Common myeloid progenitor, CD34-positive (primary cell): ENCODE measurements around the gene SVIP.

ENCODE experiments used
- CTCF ChIA-PET: fragments of 350-600 bp; sonication (Branson Sonifier 250); formaldehyde crosslinking; loops from one replicate; lab custom pipeline; 2021; ENCODE audit warnings: antibody characterized with exemption; lab: Charles Lee
- POLR2A ChIA-PET: fragments of 350-600 bp; sonication (Branson Sonifier 250); formaldehyde crosslinking; loops from one replicate; lab custom pipeline; 2021; ENCODE audit warnings: antibody characterized with exemption; lab: Charles Lee
- DNase-seq, 3 donors: peaks; one replicate each; pipeline versions ENCODE4 v3.0.0 to v3.0.0-alpha.2; 2013
- H3K27ac ChIP-seq, 2 experiments: 1 replicate in 1 of 2; 2 replicates in 1 of 2; pipeline ENCODE4 v1.7.0; 2013; ENCODE audit warnings: inconsistent platforms in 2 of 2, low read length in 2 of 2, mild to moderate bottlenecking in 2 of 2, low read depth in 1 of 2, moderate library complexity in 1 of 2; ENCODE audit not compliant: severe bottlenecking in 2 of 2, insufficient read depth in 1 of 2, poor library complexity in 1 of 2
- H3K27me3 ChIP-seq, 5 experiments: replicated peaks in 2 of 5; 1 replicate in 3 of 5; 2 replicates in 2 of 5; pipeline versions ENCODE4 v1.6.1 to v1.7.0; 2013; ENCODE audit warnings: low read length in 4 of 5, mild to moderate bottlenecking in 2 of 5, moderate library complexity in 2 of 5, inconsistent platforms in 1 of 5; ENCODE audit not compliant: insufficient read depth in 5 of 5, control insufficient read depth in 4 of 5
- H3K36me3 ChIP-seq, 4 experiments: 1 replicate in 2 of 4; 2 replicates in 2 of 4; pipeline versions ENCODE4 v1.6.1 to v1.7.0; 2013; ENCODE audit warnings: low read length in 3 of 4, control low read depth in 1 of 4, mild to moderate bottlenecking in 1 of 4; ENCODE audit not compliant: control insufficient read depth in 4 of 4, insufficient read depth in 4 of 4
- H3K4me1 ChIP-seq, 4 experiments: 1 replicate in 3 of 4; 2 replicates in 1 of 4; pipeline versions ENCODE4 v1.6.1 to v1.7.1; 2013; ENCODE audit warnings: low read length in 3 of 4, mild to moderate bottlenecking in 3 of 4, control low read depth in 1 of 4, inconsistent platforms in 1 of 4, moderate library complexity in 1 of 4; ENCODE audit not compliant: control insufficient read depth in 4 of 4, insufficient read depth in 4 of 4; ENCODE audit errors: control extremely low read depth in 1 of 4
- H3K4me3 ChIP-seq, 7 experiments: 1 replicate in 4 of 7; 2 replicates in 3 of 7; pipeline versions ENCODE4 v1.5.1 to v1.7.0; 2013; ENCODE audit warnings: mild to moderate bottlenecking in 7 of 7, low read length in 6 of 7, moderate library complexity in 6 of 7, inconsistent platforms in 2 of 7, low read depth in 2 of 7, control low read depth in 1 of 7; ENCODE audit not compliant: insufficient read depth in 4 of 7, control insufficient read depth in 1 of 7; ENCODE audit errors: extremely low read depth in 1 of 7
- H3K9me3 ChIP-seq, 5 experiments: 1 replicate in 4 of 5; 2 replicates in 1 of 5; pipeline versions ENCODE4 v1.6.1 to v1.7.1; 2013; ENCODE audit warnings: low read length in 4 of 5, mild to moderate bottlenecking in 2 of 5, inconsistent platforms in 1 of 5, low read depth in 1 of 5, moderate library complexity in 1 of 5; ENCODE audit not compliant: control insufficient read depth in 4 of 5, insufficient read depth in 2 of 5; ENCODE audit errors: control extremely low read depth in 1 of 5
- WGBS: methylation state at CpG from one replicate; pipeline ENCODE4 v1.1.5; 2013; ENCODE audit not compliant: insufficient coverage; 5-methylcytosine and 5-hydroxymethylcytosine counted together

Gene SVIP

DNA sequence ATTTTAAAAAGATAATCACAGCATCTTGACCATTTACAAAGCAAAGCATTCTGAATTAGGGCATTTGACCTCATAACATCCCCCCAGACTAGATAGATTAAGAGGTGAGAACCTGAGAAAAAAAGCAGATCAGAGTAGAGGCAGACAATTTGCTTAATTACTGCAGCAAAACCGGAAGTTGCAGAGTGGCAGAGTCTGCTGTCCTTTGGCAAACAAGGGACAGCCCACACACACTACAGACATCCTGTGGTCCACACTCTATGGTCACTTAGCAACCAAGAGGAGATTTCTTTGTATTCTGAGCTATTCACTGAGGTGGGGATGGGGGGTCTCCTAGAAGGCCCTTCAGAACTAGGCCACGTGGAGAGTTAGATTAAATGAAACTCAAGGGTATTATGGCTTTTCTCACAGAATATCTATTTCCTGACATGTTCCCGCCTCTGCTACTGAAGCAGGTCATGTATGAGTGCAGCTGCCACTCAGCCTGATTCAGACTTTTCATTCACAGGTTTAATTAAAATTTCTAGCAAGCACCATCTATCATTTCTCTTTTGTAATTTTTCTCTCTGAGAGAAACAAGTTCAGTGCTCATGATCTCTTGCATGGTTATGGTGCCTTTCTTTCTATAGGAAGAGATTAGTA lies 48.5 kb downstream of the SVIP start:
- peak in 2 of 3 donors; percentile 25 to 45 for DNase-seq
- H3K36me3 ChIP-seq = no peaks in the 10 kb centered on the region
- no peaks in the 10 kb centered on the region for H3K27me3 ChIP-seq
- no peaks in the 10 kb centered on the region for H3K9me3 ChIP-seq
- no peak overlapping the region for H3K4me3 ChIP-seq
- POLR2A ChIA-PET = no interaction called here
- CTCF ChIA-PET = interaction anchor here (0.5 to 1.6 kb wide), 4 partner anchors 11 to 1840 kb away, joined by 3 to 4 read pairs (median 3); no protein-coding TSS in a partner anchor
- WGBS = 60% methylated on average over 2 of the region's 3 CpGs
- no peak overlapping the region for H3K27ac ChIP-seq
- peaks cover 0 to 15% (median 5%) of the 10 kb centered on the region in 4 experiments for H3K4me1 ChIP-seq

DNA sequence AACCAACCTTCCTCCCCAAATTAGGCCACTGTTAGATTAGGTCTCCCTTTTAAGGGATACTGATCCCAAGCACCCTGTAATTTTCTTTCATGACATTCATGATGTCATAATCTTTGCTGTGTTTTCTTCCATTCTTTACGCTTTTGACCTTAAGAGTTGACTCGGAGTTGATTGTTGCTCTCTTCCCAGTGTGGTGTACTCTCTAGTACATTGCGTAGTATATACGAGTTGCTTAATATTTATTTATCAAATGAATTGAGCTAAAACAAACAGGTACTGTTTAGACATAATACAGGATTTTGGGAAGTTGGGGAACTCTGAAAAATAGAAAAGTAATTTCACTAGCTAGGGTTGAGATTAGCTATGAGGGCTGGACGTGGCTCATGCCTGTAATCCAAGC lies 49.8 kb downstream of the SVIP start:
- Histone ChIP-seq H3K27me3 (no peaks in the 10 kb centered on the region), H3K36me3 (no peaks in the 10 kb centered on the region), H3K27ac (no peak overlapping the region), H3K4me1 (peaks cover 0 to 15% (median 5%) of the 10 kb centered on the region in 4 experiments), H3K4me3 (no peak overlapping the region), H3K9me3 (no peaks in the 10 kb centered on the region)
- DNase-seq = no peak
- ChIA-PET CTCF (interaction anchor here (1.1 to 1.3 kb wide), 2 partner anchors 8 to 448 kb away, joined by 3 to 4 read pairs; no protein-coding TSS in a partner anchor), POLR2A (no interaction called here)
- 100% methylated on average over 2 of the region's 5 CpGs for WGBS

DNA sequence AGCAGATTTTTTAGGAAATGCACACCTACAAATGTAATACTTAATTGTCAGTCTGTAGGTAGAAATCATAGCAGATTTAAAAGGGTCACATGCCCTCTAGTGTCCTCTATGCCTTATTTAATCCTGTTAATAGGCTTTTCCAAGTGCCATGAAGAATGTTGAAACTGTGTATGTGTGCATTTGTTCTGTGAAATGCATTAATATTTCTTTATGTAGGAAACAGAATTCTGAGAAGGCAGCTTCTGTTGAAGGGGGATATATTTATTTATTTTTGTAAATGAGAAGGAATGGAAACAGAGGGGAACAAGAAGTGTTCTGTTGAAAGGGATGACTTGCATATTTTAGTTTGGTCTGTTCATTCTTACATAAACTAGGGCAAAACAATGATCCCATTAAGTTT lies 51.0 kb downstream of the SVIP start:
- Histone ChIP-seq H3K4me1 (peaks cover 0 to 15% (median 5%) of the 10 kb centered on the region in 4 experiments), H3K27me3 (no peaks in the 10 kb centered on the region), H3K36me3 (no peaks in the 10 kb centered on the region), H3K27ac (no peak overlapping the region), H3K4me3 (no peak overlapping the region), H3K9me3 (no peaks in the 10 kb centered on the region)
- ChIA-PET CTCF (interaction anchor here (1.6 kb wide), 1 partner anchor 9 kb away, joined by 4 read pairs; no protein-coding TSS in a partner anchor), POLR2A (no interaction called here)
- peak in 2 of 3 donors; percentile 19 to 45 for DNase-seq

DNA sequence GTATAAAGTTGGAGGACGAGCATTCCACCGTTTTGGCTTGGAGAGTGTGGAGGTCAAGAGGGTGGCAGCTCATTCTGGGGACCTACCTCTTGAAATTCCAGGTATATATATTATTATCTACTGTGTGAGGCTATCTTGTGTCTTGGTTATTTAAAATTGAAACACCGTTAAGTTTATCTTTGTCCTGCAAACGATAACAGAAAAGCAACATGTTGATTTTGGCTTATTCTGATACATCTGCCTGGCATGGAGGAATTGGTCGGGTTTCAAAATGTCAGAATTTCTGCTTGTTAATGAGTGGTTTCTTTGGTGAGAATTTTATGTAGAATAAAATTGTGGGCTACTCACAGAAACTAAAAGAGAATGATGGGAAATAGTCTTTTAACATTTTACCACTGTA lies 54.4 kb downstream of the SVIP start:
- ChIA-PET CTCF (no interaction called here), POLR2A (no interaction called here)
- Histone ChIP-seq H3K4me1 (peaks cover 0 to 9% (median 3%) of the 10 kb centered on the region in 4 experiments), H3K27me3 (no peaks in the 10 kb centered on the region), H3K27ac (no peak overlapping the region), H3K9me3 (no peaks in the 10 kb centered on the region), H3K4me3 (no peak overlapping the region), H3K36me3 (no peaks in the 10 kb centered on the region)
- DNase-seq = no peak
- 100% methylated on average over 3 of the region's 5 CpGs for WGBS

DNA sequence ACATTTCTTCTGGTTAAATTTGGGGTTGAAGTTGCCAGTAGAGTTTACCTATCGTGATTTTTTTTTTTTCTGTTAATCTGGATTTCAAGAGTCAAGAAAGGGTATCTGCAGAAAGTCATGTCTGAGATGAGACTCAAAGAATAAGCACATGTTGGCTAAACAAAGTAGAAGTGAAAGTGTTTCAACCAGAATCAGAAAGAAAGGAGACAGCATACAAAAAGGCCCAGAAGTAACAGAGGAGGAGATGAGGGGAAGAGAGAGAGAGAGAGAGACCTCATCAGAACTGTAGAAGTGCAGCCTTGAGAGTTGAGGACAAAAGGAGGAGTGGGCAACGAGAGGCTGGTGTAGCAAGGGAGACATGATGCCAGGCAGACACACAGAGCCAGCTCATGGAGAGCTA lies 54.9 kb downstream of the SVIP start:
- POLR2A ChIA-PET = no interaction called here
- no peak for DNase-seq
- no peaks in the 10 kb centered on the region for H3K36me3 ChIP-seq
- peaks cover 0 to 9% (median 3%) of the 10 kb centered on the region in 4 experiments for H3K4me1 ChIP-seq
- no peaks in the 10 kb centered on the region for H3K9me3 ChIP-seq
- 93% methylated on average over 2 of the region's 2 CpGs for WGBS
- H3K27ac ChIP-seq = no peak overlapping the region
- CTCF ChIA-PET = no interaction called here
- H3K4me3 ChIP-seq = no peak overlapping the region
- H3K27me3 ChIP-seq = no peaks in the 10 kb centered on the region

DNA sequence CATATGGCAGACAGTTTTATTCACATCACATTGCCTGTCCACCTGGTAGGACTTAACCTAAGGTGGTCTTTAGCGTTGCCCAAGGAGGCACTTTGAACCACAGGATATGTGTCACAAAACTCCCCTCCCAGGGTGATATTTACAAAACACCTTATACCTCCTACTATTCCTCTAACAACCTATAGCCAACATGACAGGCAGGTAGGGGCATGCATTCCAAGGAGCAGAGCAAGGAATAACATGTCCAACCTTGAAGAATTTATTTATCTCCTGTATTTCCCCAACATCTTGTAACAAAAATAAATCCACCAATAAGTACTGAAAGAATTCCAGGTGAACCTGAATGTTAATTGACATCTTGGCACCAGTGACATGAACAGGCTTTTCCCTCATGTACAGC lies 60.5 kb downstream of the SVIP start:
- Histone ChIP-seq H3K9me3 (no peaks in the 10 kb centered on the region), H3K27me3 (no peaks in the 10 kb centered on the region), H3K4me3 (no peak overlapping the region), H3K36me3 (no peaks in the 10 kb centered on the region), H3K27ac (no peak overlapping the region), H3K4me1 (no peaks in the 10 kb centered on the region)
- DNase-seq = no peak
- ChIA-PET CTCF (no interaction called here), POLR2A (no interaction called here)
- WGBS = 100% methylated on average over 1 of the region's 1 CpG
